Upper lobe of left lung (tissue), 6 donors: ENCODE data around the gene MANBA. TPM values are rescaled to one million over a fixed set of nuclear protein-coding genes. Genes with fewer than 3 reads are reported as not detected.

Experiments used
- ATAC-seq, 2 donors: fragments of 200-7000 bp; cut with Tn5 transposase; one replicate each; pipeline ENCODE4 v1.9.1; 2022; ENCODE audit warnings: mild to moderate bottlenecking in 2 of 2, moderate library complexity in 2 of 2; ENCODE audit not compliant: low FRiP score in 2 of 2
- DNase-seq, 2 donors: peaks; one replicate each; pipeline ENCODE4 v3.0.0-alpha.2; 2019 to 2020
- H3K27ac ChIP-seq, 4 donors: fragments of 200-600 bp; sonication (generic); one replicate each; pipeline ENCODE4 v1.5.1; 2016 to 2019
- H3K27me3 ChIP-seq, 4 donors: fragments of 200-600 bp; sonication (generic); one replicate each; pipeline ENCODE4 v1.5.1; 2017 to 2019
- H3K36me3 ChIP-seq, 4 donors: fragments of 200-600 bp; sonication (generic); one replicate each; pipeline ENCODE4 v1.5.1; 2016 to 2019
- H3K4me1 ChIP-seq, 4 donors: fragments of 200-600 bp; sonication (generic); one replicate each; pipeline ENCODE4 v1.5.1; 2018 to 2019
- H3K4me3 ChIP-seq, 4 donors: fragments of 200-600 bp; sonication (generic); one replicate each; pipeline ENCODE4 v1.5.1; 2017 to 2019; ENCODE audit warnings: mild to moderate bottlenecking in 2 of 4, moderate library complexity in 1 of 4
- H3K9me3 ChIP-seq, 4 donors: fragments of 200-600 bp; sonication (generic); one replicate each; pipeline ENCODE4 v1.5.1; 2018 to 2019
- CTCF ChIP-seq, 6 experiments: fragments of 450-650 bp in 4 of 6; fragments of 200-600 bp in 2 of 6; sonication (generic) in 2 of 6; IDR thresholded peaks; one replicate each; pipeline ENCODE4 v1.5.1; 2016 to 2019; ENCODE audit warnings: antibody characterized with exemption in 6 of 6
- EP300 ChIP-seq, 4 donors: sonication (generic); formaldehyde crosslinking; IDR thresholded peaks; one replicate each; pipeline ENCODE4 v1.5.1; 2017; ENCODE audit warnings: antibody characterized with exemption in 4 of 4, control low read depth in 2 of 4
- POLR2A ChIP-seq, 4 donors: fragments of 450-650 bp; IDR thresholded peaks; one replicate each; pipeline ENCODE4 v1.5.1; 2016 to 2017; ENCODE audit warnings: antibody characterized with exemption in 4 of 4, mild to moderate bottlenecking in 2 of 4
- POLR2AphosphoS5 ChIP-seq, 2 donors: sonication (generic); formaldehyde crosslinking; IDR thresholded peaks; one replicate each; pipeline ENCODE4 v1.5.1; 2017; ENCODE audit warnings: antibody characterized with exemption in 2 of 2
- WGBS, 2 donors: methylation state at CpG; one replicate each; pipeline ENCODE4 v1.1.5; 2017 to 2018; 5-methylcytosine and 5-hydroxymethylcytosine counted together
- total RNA-seq, 6 donors: library from RNA; depleted of rRNA in 4 of 6; stranded (reverse); fragments of >200 nt in 4 of 6; gene quantifications; one replicate each; pipeline versions ENCODE4 v1.1.0 to v1.2.1, GENCODE V29; 2016 to 2021
- donor health status: DM: no; HTN: no; CAD: no; lungs with moderate emphysema.
- donor health status: DM: no; HTN: yes; CAD: no; lungs with severe emphysema.

MANBA gene
- total RNA-seq, 6 donors from 2014 or later: 47.6 to 152 (median 59.3) TPM

- no peak for DNase-seq
- H3K4me3 ChIP-seq: no peak overlapping the region
- no peak for TF ChIP-seq CTCF (IDR thresholded peaks at IDR 0.05)
- TF ChIP-seq POLR2AphosphoS5 (IDR thresholded peaks at IDR 0.05): no peak
- no peak for TF ChIP-seq EP300 (IDR thresholded peaks at IDR 0.05)
- no peak for TF ChIP-seq POLR2A (IDR thresholded peaks at IDR 0.05)
- H3K27ac ChIP-seq: no peak overlapping the region
- H3K4me1 ChIP-seq: peaks cover 0 to 24% (median 7%) of the 10 kb centered on the region in 4 donors
- no peaks in the 10 kb centered on the region for H3K27me3 ChIP-seq
- no peaks in the 10 kb centered on the region for H3K9me3 ChIP-seq
- peaks cover 40 to 94% (median 63%) of the 10 kb centered on the region in 4 donors for H3K36me3 ChIP-seq
- no peak for ATAC-seq
Measured at GRCh38 chr4:102610007-102610406, 150.8 kb downstream of the MANBA start.

- no peak for ATAC-seq
- H3K27ac ChIP-seq: no peak overlapping the region
- no peak overlapping the region for H3K4me3 ChIP-seq
- DNase-seq: no peak
- H3K36me3 ChIP-seq: peaks cover 33 to 92% (median 49%) of the 10 kb centered on the region in 4 donors
- no peaks in the 10 kb centered on the region for H3K27me3 ChIP-seq
- TF ChIP-seq POLR2A (IDR thresholded peaks at IDR 0.05) (no peak), EP300 (IDR thresholded peaks at IDR 0.05) (no peak), POLR2AphosphoS5 (IDR thresholded peaks at IDR 0.05) (no peak), CTCF (IDR thresholded peaks at IDR 0.05) (no peak)
- 84 to 88% methylated on average over 1 of the region's 1 CpG for WGBS, 2 donors
- H3K4me1 ChIP-seq: peaks cover 0 to 24% (median 7%) of the 10 kb centered on the region in 4 donors
- no peaks in the 10 kb centered on the region for H3K9me3 ChIP-seq
Measured at GRCh38 chr4:102608190-102608589, 152.6 kb downstream of the MANBA start.

GRCh38 chr4:102606846-102607450, 153.8 kb downstream of the MANBA start:
- Histone ChIP-seq H3K4me3 (no peak overlapping the region), H3K27ac (peak overlapping the region in 1 of 4 donors; percentile 37), H3K27me3 (no peaks in the 10 kb centered on the region), H3K36me3 (peaks cover 30 to 92% (median 38%) of the 10 kb centered on the region in 4 donors), H3K9me3 (no peaks in the 10 kb centered on the region), H3K4me1 (peaks cover 0 to 15% (median under 1%) of the 10 kb centered on the region in 4 donors)
- DNase-seq (peak; percentile 55 to 58), ATAC-seq (no peak)
- no peak for TF ChIP-seq POLR2A (IDR thresholded peaks at IDR 0.05)
- TF ChIP-seq CTCF (IDR thresholded peaks at IDR 0.05): no peak
- TF ChIP-seq EP300 (IDR thresholded peaks at IDR 0.05): no peak
- no peak for TF ChIP-seq POLR2AphosphoS5 (IDR thresholded peaks at IDR 0.05)
- 66 to 74% methylated on average over 7 of the region's 7 CpGs for WGBS, 2 donors

GRCh38 chr4:102606261-102606660, 154.5 kb downstream of the MANBA start:
- Histone ChIP-seq H3K36me3 (peaks cover 24 to 92% (median 36%) of the 10 kb centered on the region in 4 donors), H3K9me3 (no peaks in the 10 kb centered on the region), H3K27me3 (no peaks in the 10 kb centered on the region), H3K4me1 (peaks cover 0 to 15% (median 0%) of the 10 kb centered on the region in 4 donors), H3K27ac (no peak overlapping the region), H3K4me3 (no peak overlapping the region)
- ATAC-seq (no peak), DNase-seq (no peak)
- WGBS, 2 donors: 68 to 71% methylated on average over 3 of the region's 3 CpGs
- no peak for TF ChIP-seq POLR2A (IDR thresholded peaks at IDR 0.05)
- no peak for TF ChIP-seq POLR2AphosphoS5 (IDR thresholded peaks at IDR 0.05)
- no peak for TF ChIP-seq CTCF (IDR thresholded peaks at IDR 0.05)
- no peak for TF ChIP-seq EP300 (IDR thresholded peaks at IDR 0.05)
